GM23248 (cell line): ENCODE measurements around the gene CSNK2A2. TPM values are rescaled to one million over a fixed set of nuclear protein-coding genes. Genes with fewer than 3 reads are reported as not detected.
A peak's percentile ranks its signal among the peaks of the same experiment; 100 is the strongest.

Source experiments
- DNase-seq: peaks from one replicate; pipeline ENCODE4 v3.0.0-alpha.2; 2015
- H2AFZ ChIP-seq: fragments of 200-600 bp; sonication (generic); 2 replicates; pipeline ENCODE4 v1.6.1; 2016; ENCODE audit warnings: antibody characterized with exemption
- H3F3A ChIP-seq: fragments of 200-600 bp; sonication (generic); 2 replicates; pipeline ENCODE4 v1.6.1; 2016; ENCODE audit warnings: mild to moderate bottlenecking, antibody characterized with exemption, mixed run types; ENCODE audit not compliant: insufficient read depth
- H3K27ac ChIP-seq: fragments of 200-600 bp; sonication (generic); 2 replicates; pipeline ENCODE4 v1.5.1; 2016; ENCODE audit warnings: mild to moderate bottlenecking
- H3K27me3 ChIP-seq: fragments of 200-600 bp; sonication (generic); replicated peaks from 2 replicates; pipeline ENCODE4 v1.6.1; 2016; ENCODE audit warnings: mild to moderate bottlenecking; ENCODE audit not compliant: insufficient read depth
- H3K36me3 ChIP-seq: fragments of 200-600 bp; sonication (generic); 2 replicates; pipeline ENCODE4 v1.6.1; 2016; ENCODE audit warnings: low read depth, mild to moderate bottlenecking
- H3K4me1 ChIP-seq: fragments of 200-600 bp; sonication (generic); 2 replicates; pipeline ENCODE4 v1.6.1; 2016; ENCODE audit warnings: mild to moderate bottlenecking; ENCODE audit not compliant: insufficient read depth
- H3K4me2 ChIP-seq: fragments of 200-600 bp; sonication (generic); one replicate; pipeline ENCODE4 v1.6.1; 2016; ENCODE audit warnings: mild to moderate bottlenecking; ENCODE audit not compliant: unreplicated experiment
- H3K4me3 ChIP-seq: fragments of 200-600 bp; sonication (generic); 2 replicates; pipeline ENCODE4 v1.5.1; 2016; ENCODE audit warnings: mild to moderate bottlenecking
- H3K79me2 ChIP-seq: fragments of 200-600 bp; sonication (generic); 2 replicates; pipeline ENCODE4 v1.6.1; 2016; ENCODE audit warnings: mild to moderate bottlenecking; ENCODE audit not compliant: insufficient read depth
- H3K9ac ChIP-seq: fragments of 200-600 bp; sonication (generic); 2 replicates; pipeline ENCODE4 v1.6.1; 2016; ENCODE audit warnings: mild to moderate bottlenecking
- H3K9me2 ChIP-seq: fragments of 200-600 bp; sonication (generic); 2 replicates; pipeline ENCODE4 v1.6.1; 2016; ENCODE audit warnings: mixed run types, mild to moderate bottlenecking, moderate library complexity; ENCODE audit not compliant: insufficient read depth
- H3K9me3 ChIP-seq: fragments of 200-600 bp; sonication (generic); one replicate; pipeline ENCODE4 v1.6.1; 2017; ENCODE audit warnings: low read depth
- H4K20me1 ChIP-seq: fragments of 200-600 bp; sonication (generic); 2 replicates; pipeline ENCODE4 v1.6.0; 2016; ENCODE audit not compliant: insufficient read depth
- EZH2 ChIP-seq: fragments of 200-600 bp; sonication (generic); IDR thresholded peaks from 2 replicates; pipeline ENCODE4 v1.6.1; 2018; ENCODE audit warnings: antibody characterized with exemption, mild to moderate bottlenecking; ENCODE audit not compliant: insufficient read depth, poor library complexity, severe bottlenecking
- EZH2phosphoT487 ChIP-seq: fragments of 200-600 bp; sonication (generic); IDR thresholded peaks from 2 replicates; pipeline ENCODE4 v1.6.1; 2018; ENCODE audit warnings: antibody characterized with exemption, moderate library complexity, mild to moderate bottlenecking, low read depth; ENCODE audit not compliant: insufficient read depth
- WGBS, 2 experiments: methylation state at CpG; one replicate each; pipeline ENCODE4 v1.1.6; 2015 to 2017; ENCODE audit warnings: low lambda C conversion rate in 2 of 2, low coverage in 1 of 2; ENCODE audit errors: missing lambda C conversion rate in 2 of 2; 5-methylcytosine and 5-hydroxymethylcytosine counted together
- in situ Hi-C: fragments of 300-500 bp; cut with MboI; formaldehyde crosslinking; loops from 2 replicates; pipeline ENCODE4 v1.15.0; 2020
- polyA plus RNA-seq: library from polyadenylated mRNA; unstranded; fragments of >200 nt; fragmentation: Nextera tagmentation; extraction: Ambion mirVana; gene quantifications from 2 replicates; pipeline ENCODE4 v1.2.1, GENCODE V29; 2016
- total RNA-seq: library from RNA; depleted of rRNA; stranded (reverse); fragments of >200 nt; shearing (Covaris generic); gene quantifications from 2 replicates; pipeline ENCODE4 v1.2.3, GENCODE V29; 2014

Gene CSNK2A2
- total and polyA plus RNA-seq, 2 experiments from 2014 or later, result 16.6 to 27.4 TPM

DNA sequence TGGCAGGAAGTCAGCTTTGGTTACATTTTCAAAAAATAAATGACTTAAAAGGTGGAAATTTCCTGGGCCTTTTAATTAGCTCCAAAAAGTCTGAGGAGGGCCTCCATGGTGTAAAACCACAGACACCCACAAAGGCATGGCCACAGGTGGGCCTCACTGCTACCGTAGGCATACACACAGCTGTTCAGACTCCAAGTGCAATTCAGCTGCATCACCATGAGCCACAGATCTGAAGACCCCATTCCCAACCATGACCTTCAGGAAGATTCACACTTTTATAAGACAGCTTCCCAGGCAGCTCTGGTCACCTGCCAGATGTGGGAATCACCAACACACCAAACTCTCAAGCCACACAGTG lies 20.6 kb downstream of the CSNK2A2 start:
- H3K9me3 ChIP-seq, result no peaks in the 10 kb centered on the region
- H3K4me2 ChIP-seq, result no peak overlapping the region
- in situ Hi-C loops, result no loop called here
- H3K9ac ChIP-seq, result no peak overlapping the region
- H3K4me3 ChIP-seq, result no peak overlapping the region
- no peaks in the 10 kb centered on the region for H3K9me2 ChIP-seq
- no peak for TF ChIP-seq EZH2
- no peak for TF ChIP-seq EZH2phosphoT487
- 77 to 96% methylated on average over 1 of the region's 1 CpG for WGBS, 2 experiments
- H3F3A ChIP-seq, result no peaks in the 10 kb centered on the region
- H3K79me2 ChIP-seq, result peaks cover 66% of the 10 kb centered on the region
- H2AFZ ChIP-seq, result no peak overlapping the region
- H4K20me1 ChIP-seq, result peaks cover 3% of the 10 kb centered on the region; the same call in 1 of the 2 replicates
- H3K36me3 ChIP-seq, result peaks cover 64% of the 10 kb centered on the region
- H3K27me3 ChIP-seq, result no peaks in the 10 kb centered on the region
- no peaks in the 10 kb centered on the region for H3K4me1 ChIP-seq
- H3K27ac ChIP-seq, result no peak overlapping the region
- DNase-seq, result no peak

- Histone ChIP-seq H3K9me3 (no peaks in the 10 kb centered on the region), H3F3A (no peaks in the 10 kb centered on the region), H2AFZ (no peak overlapping the region), H4K20me1 (peaks cover 3% of the 10 kb centered on the region; the same call in 1 of the 2 replicates), H3K9me2 (no peaks in the 10 kb centered on the region), H3K27me3 (no peaks in the 10 kb centered on the region), H3K9ac (no peak overlapping the region), H3K27ac (no peak overlapping the region), H3K4me2 (no peak overlapping the region), H3K4me3 (no peak overlapping the region), H3K36me3 (peaks cover 66% of the 10 kb centered on the region), H3K4me1 (no peaks in the 10 kb centered on the region), H3K79me2 (peaks cover 65% of the 10 kb centered on the region)
- no peak for DNase-seq
- TF ChIP-seq EZH2 (no peak), EZH2phosphoT487 (no peak)
- 95 to 96% methylated on average over 5 of the region's 5 CpGs for whole genome bisulfite sequencing, 2 experiments
- in situ Hi-C loops, result no loop called here
These were observed 21.1 kb downstream of the CSNK2A2 start for GRCh38 chr16:58176608-58177352.

DNA sequence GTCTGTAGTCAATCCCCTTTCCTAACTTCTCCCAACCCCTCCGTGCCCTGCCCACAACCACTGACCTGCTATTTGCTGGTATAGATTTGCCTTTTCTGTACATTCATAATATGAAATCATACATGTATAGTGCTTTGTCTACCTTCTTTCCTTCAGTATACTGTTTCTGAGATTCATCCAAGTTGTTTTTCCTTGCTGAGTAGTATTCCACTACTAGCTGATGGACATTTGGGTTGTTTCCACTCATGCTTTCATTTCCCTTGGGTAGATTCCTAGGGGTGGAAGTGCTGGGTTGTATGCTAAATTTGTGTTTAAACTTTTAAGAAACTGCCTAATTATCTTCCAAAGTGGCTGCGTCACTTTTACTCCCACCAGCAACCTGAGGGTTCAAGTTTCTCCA lies 27.7 kb downstream of the CSNK2A2 start:
- H2AFZ ChIP-seq, result no peak overlapping the region
- no peak for DNase-seq
- H3K36me3 ChIP-seq, result peaks cover 77% of the 10 kb centered on the region

DNA sequence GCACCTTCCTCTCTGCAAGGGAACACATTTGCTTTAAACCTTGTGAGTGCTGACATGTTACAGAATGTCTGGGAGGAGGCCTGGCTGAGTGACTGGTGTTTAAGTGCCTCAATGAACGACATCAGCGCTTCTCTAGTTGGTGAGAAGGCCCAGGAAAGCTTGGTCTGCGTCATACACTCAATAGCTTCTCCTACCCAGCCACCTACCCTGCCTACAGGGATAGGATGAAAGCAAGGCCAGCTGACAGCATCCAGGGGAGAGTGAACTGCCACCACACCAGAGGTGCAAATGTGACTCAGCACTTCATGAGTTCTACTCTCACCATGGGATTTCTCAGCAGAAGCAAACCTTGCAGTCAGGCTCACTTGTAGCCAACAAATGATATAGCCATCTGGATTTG lies 37.1 kb downstream of the CSNK2A2 start:
- Histone ChIP-seq H3K36me3 (peaks cover 48% of the 10 kb centered on the region), H3F3A (peaks cover 10% of the 10 kb centered on the region; the same call in 1 of the 2 replicates), H3K4me1 (no peaks in the 10 kb centered on the region), H3K9me3 (no peaks in the 10 kb centered on the region), H3K4me2 (no peak overlapping the region), H3K27me3 (no peaks in the 10 kb centered on the region), H3K4me3 (no peak overlapping the region), H2AFZ (no peak overlapping the region), H4K20me1 (no peaks in the 10 kb centered on the region), H3K79me2 (no peaks in the 10 kb centered on the region), H3K9ac (no peak overlapping the region), H3K9me2 (no peaks in the 10 kb centered on the region), H3K27ac (no peak overlapping the region)
- in situ Hi-C loops, result no loop called here
- peak; percentile 12 for DNase-seq
- no peak for TF ChIP-seq EZH2
- TF ChIP-seq EZH2phosphoT487, result no peak
- 98 to 100% methylated on average over 3 of the region's 3 CpGs for WGBS, 2 experiments

More for the DNA sequence above, 27.7 kb downstream of the CSNK2A2 start:
- Histone ChIP-seq H3K4me3 (no peak overlapping the region), H3K9me3 (no peaks in the 10 kb centered on the region), H3K4me1 (no peaks in the 10 kb centered on the region), H4K20me1 (no peaks in the 10 kb centered on the region), H3K79me2 (peaks cover under 1% of the 10 kb centered on the region; the same call in 1 of the 2 replicates), H3K9ac (no peak overlapping the region), H3K4me2 (no peak overlapping the region), H3K27ac (no peak overlapping the region), H3F3A (no peaks in the 10 kb centered on the region), H3K27me3 (no peaks in the 10 kb centered on the region), H3K9me2 (no peaks in the 10 kb centered on the region)
- no peak for TF ChIP-seq EZH2
- no peak for TF ChIP-seq EZH2phosphoT487
- WGBS, 2 experiments, result 97 to 100% methylated on average over 2 of the region's 2 CpGs
- in situ Hi-C loops, result no loop called here

- Histone ChIP-seq H3K79me2 (no peaks in the 10 kb centered on the region), H3K4me2 (no peak overlapping the region), H3K9me2 (no peaks in the 10 kb centered on the region), H4K20me1 (no peaks in the 10 kb centered on the region), H3K27me3 (no peaks in the 10 kb centered on the region), H3F3A (peaks cover 10% of the 10 kb centered on the region; the same call in 1 of the 2 replicates), H3K4me1 (no peaks in the 10 kb centered on the region), H3K9me3 (no peaks in the 10 kb centered on the region), H3K4me3 (no peak overlapping the region), H2AFZ (no peak overlapping the region), H3K9ac (no peak overlapping the region), H3K36me3 (peaks cover 27% of the 10 kb centered on the region), H3K27ac (no peak overlapping the region)
- in situ Hi-C loops, result no loop called here
- WGBS, 2 experiments, result 95 to 97% methylated on average over 3 of the region's 3 CpGs
- no peak for DNase-seq
- TF ChIP-seq EZH2 (no peak), EZH2phosphoT487 (no peak)
These were observed 39.2 kb downstream of the CSNK2A2 start for GRCh38 chr16:58158725-58159124.
